Muscle of leg (tissue), 16 donors: ENCODE data around the gene SLITRK2. TPM values are rescaled to one million over a fixed set of nuclear protein-coding genes. Genes with fewer than 3 reads are reported as not detected.

Source experiments
- DNase-seq: peaks from one replicate; pipeline ENCODE4 v3.0.0; 2013
- H3K27ac ChIP-seq: one replicate; pipeline ENCODE4 v1.5.1; 2013; ENCODE audit warnings: mild to moderate bottlenecking, low read length, control low read depth
- H3K27me3 ChIP-seq: one replicate; pipeline ENCODE4 v1.6.1; 2013; ENCODE audit warnings: low read length; ENCODE audit not compliant: control insufficient read depth, insufficient read depth
- H3K36me3 ChIP-seq: one replicate; pipeline ENCODE4 v1.6.1; 2013; ENCODE audit warnings: low read length; ENCODE audit not compliant: control insufficient read depth, insufficient read depth
- H3K4me1 ChIP-seq: one replicate; pipeline ENCODE4 v1.6.1; 2013; ENCODE audit warnings: low read length; ENCODE audit not compliant: control insufficient read depth, insufficient read depth
- H3K4me3 ChIP-seq: one replicate; pipeline ENCODE4 v1.5.1; 2013; ENCODE audit warnings: low read length, control low read depth
- H3K9me3 ChIP-seq: replicated peaks from 2 replicates; pipeline ENCODE4 v1.6.1; 2013; ENCODE audit warnings: low read depth, low read length; ENCODE audit not compliant: control insufficient read depth
- WGBS: methylation state at CpG from one replicate; pipeline ENCODE4 v1.1.5; 2013; ENCODE audit warnings: missing lambda C conversion rate; ENCODE audit not compliant: insufficient coverage; 5-methylcytosine and 5-hydroxymethylcytosine counted together
- long read RNA-seq, 11 donors: transcript quantifications; one replicate each; lab custom pipeline, GENCODE V29; 2026
- polyA plus RNA-seq, 8 donors: library from polyadenylated mRNA; unstranded; fragments of 120-200 nt; gene quantifications; one replicate each; pipeline versions ENCODE4 v1.2.1 to v1.2.3, GENCODE V29; 2013; ENCODE audit warnings: inconsistent platforms in 1 of 8, low replicate concordance in 1 of 8; ENCODE audit not compliant: insufficient read length in 8 of 8, insufficient read depth in 1 of 8
- total RNA-seq: library from RNA; stranded (reverse); fragments of 120-200 nt; gene quantifications from one replicate; pipeline ENCODE4 v1.2.4, GENCODE V29; 2013

Gene SLITRK2
- total RNA-seq (0.31 TPM), polyA plus RNA-seq (1 to 10 TPM in 4 of 8 donors, under 1 TPM in 4; 0.35 to 3.2 (median 0.95) TPM)
- long read RNA-seq, donor 1, full-length matches to known transcripts = 3 of 3 reads
- long read RNA-seq, donor 1, partial matches to known transcripts = 0 of 3 reads
- long read RNA-seq, donor 1, other reads (novel, unspliced or antisense) = 0 of 3 reads
- long read RNA-seq, donor 2, full-length matches to known transcripts = 1 of 1 reads
- long read RNA-seq, donor 2, partial matches to known transcripts = 0 of 1 reads
- long read RNA-seq, donor 2, other reads (novel, unspliced or antisense) = 0 of 1 reads
- long read RNA-seq, donor 3, full-length matches to known transcripts = 1 of 1 reads
- long read RNA-seq, donor 3, partial matches to known transcripts = 0 of 1 reads
- long read RNA-seq, donor 3, other reads (novel, unspliced or antisense) = 0 of 1 reads
- long read RNA-seq, donor 4, full-length matches to known transcripts = 1 of 1 reads
- long read RNA-seq, donor 4, partial matches to known transcripts = 0 of 1 reads
- long read RNA-seq, donor 4, other reads (novel, unspliced or antisense) = 0 of 1 reads
- long read RNA-seq, donor 5, full-length matches to known transcripts = 10 of 10 reads
- long read RNA-seq, donor 5, partial matches to known transcripts = 0 of 10 reads
- long read RNA-seq, donor 5, other reads (novel, unspliced or antisense) = 0 of 10 reads
- long read RNA-seq, donor 6, full-length matches to known transcripts = 1 of 1 reads
- long read RNA-seq, donor 6, partial matches to known transcripts = 0 of 1 reads
- long read RNA-seq, donor 6, other reads (novel, unspliced or antisense) = 0 of 1 reads
- long read RNA-seq, donor 7, full-length matches to known transcripts = 4 of 4 reads
- long read RNA-seq, donor 7, partial matches to known transcripts = 0 of 4 reads
- long read RNA-seq, donor 7, other reads (novel, unspliced or antisense) = 0 of 4 reads
- long read RNA-seq, donor 8, full-length matches to known transcripts = 2 of 2 reads
- long read RNA-seq, donor 8, partial matches to known transcripts = 0 of 2 reads
- long read RNA-seq, donor 8, other reads (novel, unspliced or antisense) = 0 of 2 reads
- long read RNA-seq, donor 9 = 0 reads
- long read RNA-seq, donor 10 = 0 reads
- long read RNA-seq, donor 11, full-length matches to known transcripts = 2 of 2 reads
- long read RNA-seq, donor 11, partial matches to known transcripts = 0 of 2 reads
- long read RNA-seq, donor 11, other reads (novel, unspliced or antisense) = 0 of 2 reads

GRCh38 chrX:145817331-145818185 is at the start of gene SLITRK2:
TSS of gene SLITRK2 (plus strand) at chrX:145817829. CDS start at chrX:145822426, 4,597 bp downstream.
- H3K9me3 ChIP-seq = no peaks in the 10 kb centered on the region
- H3K4me1 ChIP-seq = peaks cover 3% of the 10 kb centered on the region
- peak within 1 kb of the TSS; percentile 24 for H3K4me3 ChIP-seq
- 21% methylated on average over 50 of the region's 60 CpGs for WGBS
- H3K27ac ChIP-seq = no peak within 1 kb of the TSS
- DNase-seq = peak; percentile 27
- peaks cover 55% of the 10 kb centered on the region for H3K27me3 ChIP-seq
- no peaks in the 10 kb centered on the region for H3K36me3 ChIP-seq

GRCh38 chrX:145773006-145773405 is 44.6 kb upstream of the SLITRK2 start:
- WGBS = no CpG with 5 or more reads among the region's 1 CpG
- H3K4me3 ChIP-seq = no peak overlapping the region

GRCh38 chrX:145792281-145792680 is 25.3 kb upstream of the SLITRK2 start:
- H3K4me3 ChIP-seq = no peak overlapping the region
- H3K27me3 ChIP-seq = no peaks in the 10 kb centered on the region
- H3K27ac ChIP-seq = no peak overlapping the region
- no peaks in the 10 kb centered on the region for H3K36me3 ChIP-seq
- H3K4me1 ChIP-seq = no peaks in the 10 kb centered on the region
- no peak for DNase-seq
- no CpG with 5 or more reads among the region's 1 CpG for WGBS
- H3K9me3 ChIP-seq = no peaks in the 10 kb centered on the region

More at GRCh38 chrX:145773006-145773405, 44.6 kb upstream of the SLITRK2 start:
- H3K4me1 ChIP-seq = no peaks in the 10 kb centered on the region
- no peaks in the 10 kb centered on the region for H3K27me3 ChIP-seq
- H3K9me3 ChIP-seq = no peaks in the 10 kb centered on the region
- H3K27ac ChIP-seq = no peak overlapping the region
- DNase-seq = no peak
- H3K36me3 ChIP-seq = no peaks in the 10 kb centered on the region

- no peaks in the 10 kb centered on the region for H3K27me3 ChIP-seq
- no peak overlapping the region for H3K27ac ChIP-seq
- DNase-seq = no peak
- WGBS = 17% methylated on average over 1 of the region's 2 CpGs
- H3K36me3 ChIP-seq = no peaks in the 10 kb centered on the region
- H3K4me1 ChIP-seq = no peaks in the 10 kb centered on the region
- peaks cover 5% of the 10 kb centered on the region for H3K9me3 ChIP-seq
- H3K4me3 ChIP-seq = no peak overlapping the region
These were observed 14.1 kb upstream of the SLITRK2 start for GRCh38 chrX:145803508-145803907.

GRCh38 chrX:145813081-145813480 is 4.5 kb upstream of the SLITRK2 start:
- no peaks in the 10 kb centered on the region for H3K4me1 ChIP-seq
- 75% methylated on average over 1 of the region's 1 CpG for WGBS
- H3K27ac ChIP-seq = no peak overlapping the region
- no peaks in the 10 kb centered on the region for H3K36me3 ChIP-seq
- peaks cover 15% of the 10 kb centered on the region for H3K27me3 ChIP-seq
- H3K9me3 ChIP-seq = no peaks in the 10 kb centered on the region
- no peak overlapping the region for H3K4me3 ChIP-seq
- DNase-seq = no peak

- Histone ChIP-seq H3K4me3 (no peak overlapping the region), H3K9me3 (no peaks in the 10 kb centered on the region), H3K4me1 (peaks cover 3% of the 10 kb centered on the region), H3K27ac (no peak overlapping the region), H3K27me3 (peaks cover 47% of the 10 kb centered on the region), H3K36me3 (no peaks in the 10 kb centered on the region)
- no peak for DNase-seq
- WGBS = 33% methylated on average over 4 of the region's 20 CpGs
These were observed 871 bp upstream of the SLITRK2 start for GRCh38 chrX:145816601-145817315.

GRCh38 chrX:145818186-145819113 is 821 bp downstream of the SLITRK2 start:
- Histone ChIP-seq H3K27ac (no peak overlapping the region), H3K27me3 (peaks cover 64% of the 10 kb centered on the region), H3K4me1 (peaks cover 3% of the 10 kb centered on the region), H3K9me3 (no peaks in the 10 kb centered on the region), H3K36me3 (no peaks in the 10 kb centered on the region), H3K4me3 (peak overlapping the region; percentile 24)
- DNase-seq = no peak
- WGBS = 27% methylated on average over 69 of the region's 70 CpGs

- DNase-seq = no peak
- peaks cover 71% of the 10 kb centered on the region for H3K27me3 ChIP-seq
- no CpG with 5 or more reads among the region's 1 CpG for WGBS
These were observed 3.2 kb downstream of the SLITRK2 start for GRCh38 chrX:145820825-145821224.

More at GRCh38 chrX:145820825-145821224, 3.2 kb downstream of the SLITRK2 start:
- Histone ChIP-seq H3K4me1 (peaks cover 3% of the 10 kb centered on the region), H3K4me3 (no peak overlapping the region), H3K27ac (no peak overlapping the region), H3K9me3 (no peaks in the 10 kb centered on the region), H3K36me3 (no peaks in the 10 kb centered on the region)
